Stimulated activated CD8-positive, alpha-beta memory T cell treated with anti-CD3 and anti-CD28 coated beads, Interleukin-4, amount 100 ng/mL, for 48 hours (primary cell): ENCODE measurements around the gene ASB13.
"Not testable (repeated sequence)": the region's sequence is repeated elsewhere in the genome, so short reads cannot be mapped to it uniquely, and the experiment has no call there.

ENCODE experiments used
- DNase-seq: peaks from one replicate; pipeline ENCODE4 v3.0.0-alpha.2; 2020

The ASB13 gene

GRCh38 chr10:5603848-5604170, 62.6 kb downstream of the ASB13 start:
- DNase-seq, result no peak

GRCh38 chr10:5603091-5603847, 63.1 kb downstream of the ASB13 start:
- no peak for DNase-seq

- no peak for DNase-seq
Observed at GRCh38 chr10:5601826-5602495, 64.4 kb downstream of the ASB13 start.

GRCh38 chr10:5600908-5601307, 65.5 kb downstream of the ASB13 start:
- no peak for DNase-seq

GRCh38 chr10:5599613-5600520, 66.5 kb downstream of the ASB13 start:
- DNase-seq, result no peak

- no peak for DNase-seq
Observed at GRCh38 chr10:5598085-5598690, 68.2 kb downstream of the ASB13 start.

GRCh38 chr10:5596611-5597341, 69.6 kb downstream of the ASB13 start:
- DNase-seq, result no peak

GRCh38 chr10:5595994-5596471, 70.4 kb downstream of the ASB13 start:
- no peak for DNase-seq

GRCh38 chr10:5595591-5595990, 70.8 kb downstream of the ASB13 start:
- DNase-seq, result no peak

- DNase-seq, result no peak
Observed at GRCh38 chr10:5595095-5595494, 71.3 kb downstream of the ASB13 start.

- DNase-seq, result no peak
Observed at GRCh38 chr10:5594271-5595049, 71.9 kb downstream of the ASB13 start.

GRCh38 chr10:5593347-5593746, 73.0 kb downstream of the ASB13 start:
- not testable (repeated sequence) for DNase-seq

GRCh38 chr10:5592070-5592469, 74.3 kb downstream of the ASB13 start:
- no peak for DNase-seq

GRCh38 chr10:5591336-5591824, 75.0 kb downstream of the ASB13 start:
- DNase-seq, result no peak

GRCh38 chr10:5590816-5591215, 75.6 kb downstream of the ASB13 start:
- no peak for DNase-seq

GRCh38 chr10:5589661-5590511, 76.5 kb downstream of the ASB13 start:
- DNase-seq, result no peak

- no peak for DNase-seq
Observed at GRCh38 chr10:5589011-5589660, 77.3 kb downstream of the ASB13 start.
